Measurements from ENCODE around the gene TTLL3. TPM values are rescaled to one million over a fixed set of nuclear protein-coding genes. Genes with fewer than 3 reads are reported as not detected.

Gene TTLL3
- total and polyA plus RNA-seq, 2 of the 8 experiments (the other 6 are each of a cell fraction or from before 2014, with no cell fraction given), result 5.9 to 8.9 TPM

- H2AK5ac ChIP-seq (ENCODE audit: low read depth, low read length), result no peak overlapping the region
- H4K20me1 ChIP-seq (replicated peaks in 1 of 2; ENCODE audit: control insufficient read depth in 1 of 2, insufficient read depth in 2 of 2, low read length in 2 of 2), result peaks cover 0 to 5% of the 10 kb centered on the region in 2 experiments
- H3K27ac ChIP-seq (ENCODE audit: low read depth, low read length), result no peak overlapping the region
- H3K4me1 ChIP-seq (replicated peaks in 1 of 4; ENCODE audit: control insufficient read depth in 3 of 4, insufficient read depth in 4 of 4, low read length in 3 of 4), result peaks cover 0 to 3% (median 0%) of the 10 kb centered on the region in 4 experiments; a peak in 1 of 7 replicates
- H3K4ac ChIP-seq (replicated peaks; ENCODE audit: insufficient read length, low read depth, low read length), result no peak overlapping the region
- WGBS, 2 experiments (ENCODE audit: extremely low coverage in 1 of 2, insufficient coverage in 1 of 2, insufficient read length in 1 of 2, insufficient replicate concordance in 2 of 2, low coverage in 1 of 2, low lambda C conversion rate in 2 of 2, missing lambda C conversion rate in 1 of 2), result 92% methylated on average over 12 of the region's 12 CpGs; no CpG with 5 or more reads in 1 of the 2 experiments
- H4K8ac ChIP-seq (ENCODE audit: extremely low read depth, insufficient read depth, low read length), result no peak overlapping the region
- FAIRE-seq, result no peak
- H2BK12ac ChIP-seq (ENCODE audit: low read depth, low read length), result no peak overlapping the region
- no peak overlapping the region for H4K5ac ChIP-seq (ENCODE audit: insufficient read length, low read depth, low read length)
- H3K79me2 ChIP-seq (ENCODE audit: control insufficient read depth in 1 of 2, insufficient read depth in 2 of 2, low read length in 2 of 2), result peaks cover 0 to 35% of the 10 kb centered on the region in 2 experiments; a peak in 2 of 4 replicates
- no peak overlapping the region for H3K18ac ChIP-seq (ENCODE audit: extremely low read depth, low read length)
- H2AFZ ChIP-seq (ENCODE audit: low read length), result no peak overlapping the region
- no peak overlapping the region for H3K4me3 ChIP-seq (ENCODE audit: extremely low read depth in 1 of 4, insufficient read depth in 2 of 4, low read depth in 3 of 4, low read length in 4 of 4)
- no peak overlapping the region for H3K9ac ChIP-seq (replicated peaks in 1 of 4; ENCODE audit: extremely low read depth in 1 of 4, low read depth in 3 of 4, low read length in 3 of 4)
- H2BK5ac ChIP-seq (ENCODE audit: low read depth, low read length), result no peak overlapping the region
- ChIA-PET POLR2A (ENCODE audit: partially characterized antibody) (interaction anchor here (0.8 to 5.5 kb wide), 3 partner anchors 10 to 118 kb away, joined by 3 to 71 read pairs (median 3); partner anchors contain the start of gene TTLL3), CTCF (ENCODE audit: partially characterized antibody) (interaction anchor here (0.6 to 2.3 kb wide), 3 partner anchors 12 to 182 kb away, joined by 3 to 8 read pairs (median 3); partner anchors contain the start of gene TTLL3)
- DNase-seq (ENCODE audit: low read depth in 1 of 2, low spot score in 2 of 2), result no peak
- peaks cover 16 to 50% (median 40%) of the 10 kb centered on the region in 4 experiments for H3K36me3 ChIP-seq (ENCODE audit: control insufficient read depth in 2 of 4, insufficient read depth in 4 of 4, low read length in 3 of 4)
- H3K23me2 ChIP-seq (ENCODE audit: low read depth, low read length), result peaks cover 5% of the 10 kb centered on the region
- H3K14ac ChIP-seq (ENCODE audit: insufficient read length), result no peak overlapping the region
- no peak overlapping the region for H2BK15ac ChIP-seq (ENCODE audit: low read length)
- H3K9me3 ChIP-seq (ENCODE audit: insufficient read depth in 2 of 2, low read depth in 1 of 2, low read length in 1 of 2), result no peaks in the 10 kb centered on the region
- H3K4me2 ChIP-seq (ENCODE audit: insufficient read depth in 1 of 2, low read depth in 2 of 2, low read length in 2 of 2), result no peak overlapping the region
- no peak overlapping the region for H4K91ac ChIP-seq (replicated peaks; ENCODE audit: insufficient read length, low read length)
- H2BK20ac ChIP-seq (ENCODE audit: low read length), result no peak overlapping the region
- H3K56ac ChIP-seq (replicated peaks; ENCODE audit: insufficient read length, low read depth, low read length), result no peak overlapping the region
- no peak overlapping the region for H3K23ac ChIP-seq (ENCODE audit: insufficient read length)
- no peaks in the 10 kb centered on the region for H3K27me3 ChIP-seq (replicated peaks in 1 of 4; ENCODE audit: control insufficient read depth in 3 of 4, extremely low read depth in 1 of 4, insufficient read depth in 3 of 4, low read length in 3 of 4)
- no peak overlapping the region for H2BK120ac ChIP-seq (replicated peaks; ENCODE audit: low read depth, low read length)
- peaks cover 4% of the 10 kb centered on the region for H3K79me1 ChIP-seq (ENCODE audit: low read depth, low read length)
- no peak for TF ChIP-seq CHD2 (IDR thresholded peaks at IDR 0.05; ENCODE audit: low read length)
- no peak for TF ChIP-seq HDAC2 (IDR thresholded peaks at IDR 0.05; ENCODE audit: borderline replicate concordance in 1 of 2, low read depth in 2 of 2, low read length in 2 of 2)
- TF ChIP-seq EP300 (IDR thresholded peaks at IDR 0.05; ENCODE audit: borderline replicate concordance in 1 of 2, low read depth in 2 of 2, low read length in 2 of 2), result no peak
- no peak for TF ChIP-seq POU5F1 (IDR thresholded peaks at IDR 0.05; ENCODE audit: low read depth, low read length)
- TF ChIP-seq MAFK (IDR thresholded peaks at IDR 0.05; ENCODE audit: low read depth, low read length), result no peak
- TF ChIP-seq TEAD4 (IDR thresholded peaks at IDR 0.05; ENCODE audit: low read depth, low read length), result no peak
- no peak for TF ChIP-seq CHD1 (IDR thresholded peaks at IDR 0.05; ENCODE audit: low read depth, low read length)
- TF ChIP-seq CBX8 (IDR thresholded peaks at IDR 0.05; ENCODE audit: borderline replicate concordance, low read depth, low read length), result no peak
- no peak for TF ChIP-seq EGR1 (IDR thresholded peaks at IDR 0.05; ENCODE audit: borderline replicate concordance, low read depth, low read length)
- TF ChIP-seq TAF1 (IDR thresholded peaks at IDR 0.05; ENCODE audit: low read depth, low read length), result no peak
- no peak for TF ChIP-seq GTF2F1 (IDR thresholded peaks at IDR 0.05; ENCODE audit: borderline replicate concordance, low read depth, low read length)
- no peak for TF ChIP-seq SP1 (IDR thresholded peaks at IDR 0.05; ENCODE audit: low read depth, low read length)
- TF ChIP-seq SRF (IDR thresholded peaks at IDR 0.05; ENCODE audit: low read depth, low read length), result no peak
Observed at GRCh38 chr3:9797196-9797945, 12.7 kb upstream of the TTLL3 start.

Data from H1 (cell line).